HK-2 (cell line): ENCODE data around the gene FBXL17.

Experiments used
- DNase-seq: peaks from one replicate; pipeline ENCODE4 v3.0.0-alpha.2; 2018; ENCODE audit not compliant: unreplicated experiment

The FBXL17 gene

GRCh38 chr5:107809201-107810034 is 572.5 kb downstream of the FBXL17 start:
- DNase-seq: no peak
